Measurements from ENCODE around the gene KCNAB1.

DNA sequence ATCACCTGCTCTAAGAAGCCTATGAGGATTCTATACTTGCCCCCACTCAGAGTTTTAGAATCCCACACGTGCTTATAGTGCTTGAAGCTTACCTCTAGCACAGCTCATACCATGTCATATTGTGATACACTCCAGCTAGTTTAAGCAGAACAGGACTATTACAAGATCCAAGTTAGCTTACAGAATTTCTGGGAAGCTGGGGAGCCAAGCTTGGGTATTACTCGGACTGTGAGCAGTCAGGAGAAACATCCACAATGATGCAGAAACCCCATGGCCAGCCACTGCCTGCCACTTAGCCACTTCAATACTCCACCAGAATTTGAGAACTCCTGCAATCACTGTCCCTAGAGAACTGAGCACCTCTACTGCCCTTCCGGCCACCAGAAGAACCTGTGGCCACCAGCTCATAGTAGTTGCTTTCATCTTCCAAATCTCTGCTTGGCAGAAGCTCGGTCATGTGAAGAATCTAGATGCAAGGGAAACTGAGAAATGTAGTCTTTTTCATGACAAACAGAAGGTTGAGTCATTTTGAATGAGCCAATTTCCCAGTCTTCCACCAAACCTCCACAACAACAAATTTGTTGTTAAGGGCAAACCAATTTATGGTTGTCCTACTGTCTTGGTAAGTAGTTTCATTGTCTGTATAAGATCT, 462.3 kb downstream of the KCNAB1 start:
- TF ChIP-seq ISL1 (CRISPR knock-in tag; IDR thresholded peaks at IDR 0.05) (no peak), RARB (CRISPR knock-in tag; IDR thresholded peaks at IDR 0.05) (no peak)
